ENCODE data around the gene BUD23. TPM values are rescaled to one million over a fixed set of nuclear protein-coding genes. Genes with fewer than 3 reads are reported as not detected.

BUD23 gene
- total and polyA plus RNA-seq, 7 donors, result 34.2 to 86.8 (median 37.1) TPM

DNA sequence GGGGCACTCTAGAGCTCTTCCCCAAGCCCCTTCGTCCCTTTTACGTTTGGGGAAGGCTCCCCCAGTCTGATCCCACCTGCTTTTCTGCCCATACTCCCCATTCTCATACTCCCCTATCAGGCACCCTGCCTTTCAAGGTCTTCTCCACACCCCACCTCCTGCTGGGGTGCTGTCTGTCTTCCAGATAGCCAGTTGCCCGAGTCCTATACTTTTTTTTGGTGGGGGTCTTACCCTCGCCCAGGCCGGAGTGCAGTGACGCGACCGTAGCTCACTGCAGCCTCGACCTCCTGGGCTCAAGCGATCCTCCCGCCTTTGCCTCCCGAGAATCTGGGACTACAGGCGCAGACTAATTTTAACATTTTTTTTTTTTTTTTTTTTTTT lies 56.0 kb downstream of the BUD23 start:
- TF ChIP-seq, protein P1, sequence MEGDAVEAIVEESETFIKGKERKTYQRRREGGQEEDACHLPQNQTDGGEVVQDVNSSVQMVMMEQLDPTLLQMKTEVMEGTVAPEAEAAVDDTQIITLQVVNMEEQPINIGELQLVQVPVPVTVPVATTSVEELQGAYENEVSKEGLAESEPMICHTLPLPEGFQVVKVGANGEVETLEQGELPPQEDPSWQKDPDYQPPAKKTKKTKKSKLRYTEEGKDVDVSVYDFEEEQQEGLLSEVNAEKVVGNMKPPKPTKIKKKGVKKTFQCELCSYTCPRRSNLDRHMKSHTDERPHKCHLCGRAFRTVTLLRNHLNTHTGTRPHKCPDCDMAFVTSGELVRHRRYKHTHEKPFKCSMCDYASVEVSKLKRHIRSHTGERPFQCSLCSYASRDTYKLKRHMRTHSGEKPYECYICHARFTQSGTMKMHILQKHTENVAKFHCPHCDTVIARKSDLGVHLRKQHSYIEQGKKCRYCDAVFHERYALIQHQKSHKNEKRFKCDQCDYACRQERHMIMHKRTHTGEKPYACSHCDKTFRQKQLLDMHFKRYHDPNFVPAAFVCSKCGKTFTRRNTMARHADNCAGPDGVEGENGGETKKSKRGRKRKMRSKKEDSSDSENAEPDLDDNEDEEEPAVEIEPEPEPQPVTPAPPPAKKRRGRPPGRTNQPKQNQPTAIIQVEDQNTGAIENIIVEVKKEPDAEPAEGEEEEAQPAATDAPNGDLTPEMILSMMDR (IDR thresholded peaks at IDR 0.05), result no peak
- TF ChIP-seq POLR2A (IDR thresholded peaks at IDR 0.05) (no peak), POLR2AphosphoS5 (IDR thresholded peaks at IDR 0.05) (no peak), EP300 (IDR thresholded peaks at IDR 0.05) (no peak)
- Histone ChIP-seq H3K4me3 (peak overlapping the region; percentile 66 to 88 (median 80)), H3K36me3 (peaks cover 0 to 19% (median 6%) of the 10 kb centered on the region in 4 donors), H3K4me1 (peaks cover 0 to 29% (median 17%) of the 10 kb centered on the region in 4 donors), H3K9me3 (no peaks in the 10 kb centered on the region), H3K27ac (peak overlapping the region; percentile 87 to 94 (median 90)), H3K27me3 (no peaks in the 10 kb centered on the region)
- DNase-seq, result no peak
- 10 to 51% methylated on average over 13 of the region's 13 CpGs for WGBS, 2 donors
- intact Hi-C loops (cut with DNase I), result loop anchor here (2.0 to 10.0 kb wide), 2 partner anchors 21 to 105 kb away; partner anchors contain the start of genes METTL27 and STX1A

DNA sequence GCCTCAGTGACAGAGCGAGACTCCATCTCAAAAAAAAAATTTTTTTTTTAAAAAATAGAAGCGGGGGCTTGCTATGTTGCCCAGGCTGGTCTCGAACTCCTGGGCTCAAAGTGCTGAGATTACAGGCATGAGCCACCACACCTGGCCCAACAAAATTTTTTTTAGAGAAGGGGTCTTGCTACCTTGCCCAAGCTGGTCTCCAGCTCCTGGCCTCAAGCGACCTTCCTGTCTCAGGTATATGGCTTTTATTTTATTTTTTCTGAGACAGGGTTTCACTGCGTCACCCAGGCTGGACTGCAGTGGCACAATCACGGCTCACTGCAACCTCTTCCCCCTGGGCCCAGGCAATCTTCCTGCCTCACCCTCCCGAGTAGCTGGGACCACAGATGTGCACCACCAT lies 56.8 kb downstream of the BUD23 start:
- Histone ChIP-seq H3K27ac (peak overlapping the region in 3 of 4 donors; percentile 33 to 94 (median 90)), H3K4me1 (peaks cover 0 to 29% (median 15%) of the 10 kb centered on the region in 4 donors), H3K27me3 (no peaks in the 10 kb centered on the region), H3K36me3 (peaks cover 0 to 19% (median 6%) of the 10 kb centered on the region in 4 donors), H3K9me3 (no peaks in the 10 kb centered on the region), H3K4me3 (no peak overlapping the region)
- WGBS, 2 donors, result 88 to 92% methylated on average over 7 of the region's 7 CpGs
- intact Hi-C loops (cut with DNase I), result no loop called here
- DNase-seq, result no peak
- TF ChIP-seq, protein P1 (IDR thresholded peaks at IDR 0.05), result no peak
- TF ChIP-seq POLR2AphosphoS5 (IDR thresholded peaks at IDR 0.05) (no peak), EP300 (IDR thresholded peaks at IDR 0.05) (no peak)

DNA sequence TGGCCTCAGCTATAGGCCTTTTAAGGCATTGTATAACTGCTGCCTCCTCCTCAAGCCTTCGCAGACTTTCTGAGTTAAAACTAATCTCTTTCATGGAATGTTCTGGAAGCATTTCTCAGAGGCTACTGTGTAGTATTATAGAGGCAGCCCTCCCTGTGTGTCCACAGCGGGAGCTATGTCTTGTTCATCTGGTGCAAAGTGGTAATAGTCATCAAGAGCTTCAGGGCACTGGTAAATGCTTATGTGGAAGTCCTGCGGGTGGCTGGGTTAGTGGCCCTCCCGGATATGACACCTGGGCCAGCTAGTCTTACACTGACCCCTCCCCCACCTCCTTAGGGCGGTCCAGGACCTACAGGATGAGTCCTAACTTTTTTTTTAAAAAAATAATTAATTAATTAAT lies 57.4 kb downstream of the BUD23 start:
- Histone ChIP-seq H3K36me3 (peaks cover 0 to 15% (median 6%) of the 10 kb centered on the region in 4 donors), H3K4me3 (no peak overlapping the region), H3K27me3 (no peaks in the 10 kb centered on the region), H3K4me1 (peaks cover 0 to 29% (median 15%) of the 10 kb centered on the region in 4 donors), H3K27ac (peak overlapping the region in 3 of 4 donors; percentile 33 to 94 (median 90)), H3K9me3 (no peaks in the 10 kb centered on the region)
- 78 to 82% methylated on average over 5 of the region's 5 CpGs for WGBS, 2 donors
- intact Hi-C loops (cut with DNase I), result no loop called here
- no peak for DNase-seq
- TF ChIP-seq, protein P1 (IDR thresholded peaks at IDR 0.05), result no peak
- TF ChIP-seq POLR2AphosphoS5 (IDR thresholded peaks at IDR 0.05) (no peak), POLR2A (IDR thresholded peaks at IDR 0.05) (no peak), EP300 (IDR thresholded peaks at IDR 0.05) (no peak)

DNA sequence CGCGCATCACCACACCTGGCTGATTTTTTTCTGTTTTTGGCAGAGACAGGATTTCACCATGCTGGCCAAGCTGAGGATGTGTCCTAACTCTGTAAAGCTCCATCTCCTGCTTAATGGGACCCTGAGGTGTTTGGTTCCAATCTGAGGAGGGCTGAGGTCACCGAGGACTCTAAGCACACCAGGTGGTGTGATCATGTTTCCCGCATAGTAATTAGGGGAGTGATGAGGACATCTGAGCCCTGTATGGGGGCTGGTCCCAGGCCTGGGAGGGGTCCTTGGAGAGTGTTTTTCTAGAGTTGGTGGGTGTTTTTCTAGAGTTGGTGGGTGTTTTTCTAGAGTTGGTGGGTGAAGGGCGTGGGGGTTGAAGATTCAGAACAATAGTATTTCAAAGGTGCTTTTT lies 58.2 kb downstream of the BUD23 start:
- Histone ChIP-seq H3K36me3 (peaks cover 0 to 9% (median 3%) of the 10 kb centered on the region in 4 donors), H3K27ac (no peak overlapping the region), H3K27me3 (no peaks in the 10 kb centered on the region), H3K9me3 (no peaks in the 10 kb centered on the region), H3K4me1 (peaks cover 0 to 36% (median 22%) of the 10 kb centered on the region in 4 donors), H3K4me3 (no peak overlapping the region)
- WGBS, 2 donors, result 69 to 82% methylated on average over 5 of the region's 5 CpGs
- intact Hi-C loops (cut with DNase I), result no loop called here
- TF ChIP-seq POLR2A (IDR thresholded peaks at IDR 0.05) (no peak), EP300 (IDR thresholded peaks at IDR 0.05) (no peak), POLR2AphosphoS5 (IDR thresholded peaks at IDR 0.05) (no peak)
- TF ChIP-seq, protein P1 (IDR thresholded peaks at IDR 0.05), result no peak
- no peak for DNase-seq

DNA sequence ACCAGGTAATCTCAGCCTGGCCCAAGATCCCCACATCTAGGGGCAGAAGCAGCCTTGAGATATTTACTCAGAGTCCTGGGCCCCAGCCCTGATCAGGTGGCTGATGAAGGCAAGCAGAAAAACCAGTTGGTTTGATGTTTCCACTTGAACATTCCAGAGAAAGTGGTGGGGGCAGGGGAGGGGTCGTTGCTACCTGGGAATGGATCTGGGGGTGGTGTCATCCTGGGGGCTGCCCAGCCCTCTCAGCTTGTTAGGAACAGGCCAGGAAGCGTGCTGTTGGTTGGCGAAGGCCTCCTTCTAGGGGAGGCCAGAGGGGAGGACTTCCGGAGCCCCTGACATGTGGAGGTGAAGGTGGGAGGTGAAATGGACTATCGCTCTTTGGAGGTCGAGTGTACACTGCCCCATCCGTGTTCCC lies 58.9 kb downstream of the BUD23 start:
- 27 to 63% methylated on average over 7 of the region's 7 CpGs for WGBS, 2 donors
- TF ChIP-seq, protein P1 (IDR thresholded peaks at IDR 0.05), result no peak
- TF ChIP-seq EP300 (IDR thresholded peaks at IDR 0.05) (no peak), POLR2AphosphoS5 (IDR thresholded peaks at IDR 0.05) (no peak), POLR2A (IDR thresholded peaks at IDR 0.05) (no peak)
- peak overlapping the region in 1 of 4 donors; percentile 4 for H3K27ac ChIP-seq
- intact Hi-C loops (cut with DNase I), result no loop called here
- no peaks in the 10 kb centered on the region for H3K9me3 ChIP-seq
- H3K4me3 ChIP-seq, result no peak overlapping the region
- H3K4me1 ChIP-seq, result peaks cover 0 to 37% (median 21%) of the 10 kb centered on the region in 4 donors
- DNase-seq, result no peak
- H3K36me3 ChIP-seq, result peaks cover 0 to 2% (median 0%) of the 10 kb centered on the region in 4 donors
- no peaks in the 10 kb centered on the region for H3K27me3 ChIP-seq
